Stomach (tissue), 9 donors: ENCODE data around the gene RGMA. TPM values are rescaled to one million over a fixed set of nuclear protein-coding genes. Genes with fewer than 3 reads are reported as not detected.
"Not testable (repeated sequence)": the region's sequence is repeated elsewhere in the genome, so short reads cannot be mapped to it uniquely, and the experiment has no call there.

Source experiments
- DNase-seq, 2 donors: peaks; one replicate each; pipeline versions ENCODE4 v3.0.0 to v3.0.0-alpha.2; 2013 to 2019
- H3K27ac ChIP-seq, 5 donors: fragments of 200-600 bp in 4 of 5; sonication (generic) in 4 of 5; one replicate each; pipeline ENCODE4 v1.5.1; 2013 to 2019; ENCODE audit warnings: mild to moderate bottlenecking in 1 of 5, moderate library complexity in 1 of 5
- H3K27me3 ChIP-seq, 3 donors: fragments of 200-600 bp; sonication (generic); one replicate each; pipeline ENCODE4 v1.5.1; 2017 to 2019; ENCODE audit warnings: mixed run types in 1 of 3
- H3K36me3 ChIP-seq, 4 donors: fragments of 200-600 bp; sonication (generic); 1 replicate in 3 of 4; 2 replicates in 1 of 4; pipeline ENCODE4 v1.5.1; 2016 to 2019
- H3K4me1 ChIP-seq, 4 donors: fragments of 200-600 bp; sonication (generic); one replicate each; pipeline ENCODE4 v1.5.1; 2016 to 2019
- H3K4me3 ChIP-seq, 4 donors: fragments of 200-600 bp; sonication (generic) in 3 of 4; one replicate each; pipeline ENCODE4 v1.5.1; 2016 to 2019; ENCODE audit warnings: mild to moderate bottlenecking in 1 of 4
- H3K9me3 ChIP-seq, 4 donors: fragments of 200-600 bp; sonication (generic); one replicate each; pipeline ENCODE4 v1.5.1; 2016 to 2019
- EP300 ChIP-seq: sonication (generic); formaldehyde crosslinking; IDR thresholded peaks from one replicate; pipeline ENCODE4 v1.6.1; 2017; ENCODE audit warnings: antibody characterized with exemption
- POLR2A ChIP-seq, 4 donors: fragments of 450-650 bp; IDR thresholded peaks; one replicate each; pipeline ENCODE4 v1.6.1; 2016; ENCODE audit warnings: antibody characterized with exemption in 4 of 4, control low read depth in 2 of 4, mild to moderate bottlenecking in 1 of 4, moderate library complexity in 1 of 4
- POLR2AphosphoS5 ChIP-seq, 3 donors: sonication (generic); formaldehyde crosslinking; IDR thresholded peaks; one replicate each; pipeline ENCODE4 v1.6.1; 2016; ENCODE audit warnings: antibody characterized with exemption in 3 of 3
- WGBS, 5 donors: extraction: QIAGEN DNeasy Blood & Tissue Kit in 3 of 5; methylation state at CpG; one replicate each; pipeline versions ENCODE4 v1.1.5 to v1.1.7; 2013 to 2018; 5-methylcytosine and 5-hydroxymethylcytosine counted together
- intact Hi-C: fragments of 100-400 bp; cut with DNase I; formaldehyde crosslinking; loops from one replicate; pipeline ENCODE4 v1.15.1; 2023; ENCODE audit warnings: low total_unique reads
- polyA plus RNA-seq, 3 donors: library from polyadenylated mRNA; stranded (reverse); fragments of 200-250 nt; gene quantifications; one replicate each; pipeline ENCODE4 v1.2.3, GENCODE V29; 2013
- total RNA-seq, 5 donors: library from RNA; depleted of rRNA; stranded (reverse); fragments of >200 nt; gene quantifications; one replicate each; pipeline versions ENCODE4 v1.1.0 to v1.2.3, GENCODE V29; 2014 to 2016
- TF ChIP-seq, protein P1 (sequence below), 7 experiments: fragments of 450-650 bp in 4 of 7; fragments of 200-600 bp in 3 of 7; sonication (generic) in 3 of 7; IDR thresholded peaks; one replicate each; pipeline ENCODE4 v1.5.1; 2016 to 2019; ENCODE audit warnings: antibody characterized with exemption in 7 of 7, control low read depth in 2 of 7, mild to moderate bottlenecking in 1 of 7
- donor health status: healthy with polysubstance abuse.
- donor health status: Bipolar disorder and iron deficiency.
- donor health status: healthy.

Gene RGMA
- total and polyA plus RNA-seq, 8 donors = 1.7 to 64.2 (median 16.1) TPM

DNA sequence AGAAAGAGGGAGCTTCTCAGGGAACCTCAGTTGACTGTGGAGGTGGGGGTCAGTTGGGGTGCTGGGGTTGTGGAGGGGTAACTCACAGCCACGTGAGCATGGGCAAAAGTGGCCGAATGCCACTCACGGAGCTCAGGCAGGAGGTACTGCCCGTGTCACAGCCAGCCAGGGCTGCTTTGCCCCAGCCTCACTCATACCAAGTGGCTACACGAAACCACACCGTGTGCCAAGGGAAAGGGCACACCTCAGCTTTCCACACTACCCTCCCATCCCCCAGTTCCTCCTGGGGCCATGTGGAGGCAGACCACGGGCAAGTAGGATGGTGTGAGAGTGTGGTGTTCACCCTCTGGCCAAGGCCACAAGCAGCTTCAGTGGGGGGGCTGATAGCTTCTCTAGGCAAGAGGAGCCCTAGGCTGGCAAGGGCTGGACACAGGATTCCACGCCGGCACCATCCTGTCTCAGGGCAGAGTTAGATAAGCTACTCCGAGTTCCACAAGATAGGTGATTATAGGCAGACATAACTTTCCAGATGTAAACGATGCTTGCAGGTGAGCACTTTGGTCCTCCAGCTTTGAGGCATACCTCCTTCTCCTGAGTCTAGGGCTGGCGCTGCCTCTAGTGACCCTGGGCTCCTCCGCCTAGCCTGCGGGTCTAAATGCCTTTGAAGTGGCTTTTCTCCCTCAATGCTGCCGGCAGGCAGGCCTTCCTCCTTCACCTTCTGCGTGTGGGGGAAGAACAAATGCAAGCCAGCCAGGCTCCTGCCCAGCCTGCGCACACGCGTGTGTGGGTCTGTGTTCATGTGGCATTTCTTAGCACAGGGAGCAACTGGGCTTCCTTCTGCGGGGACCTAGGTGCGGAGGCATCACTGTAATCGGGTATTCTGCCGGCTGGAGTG lies 25.0 kb downstream of the RGMA start:
- WGBS, 5 donors = 60 to 67% (median 63%) methylated on average over 16 to 23 of the region's 23 CpGs
- no peak for DNase-seq
- TF ChIP-seq POLR2A (IDR thresholded peaks at IDR 0.05) (no peak), POLR2AphosphoS5 (IDR thresholded peaks at IDR 0.05) (no peak), EP300 (no peak)
- TF ChIP-seq, protein P1, sequence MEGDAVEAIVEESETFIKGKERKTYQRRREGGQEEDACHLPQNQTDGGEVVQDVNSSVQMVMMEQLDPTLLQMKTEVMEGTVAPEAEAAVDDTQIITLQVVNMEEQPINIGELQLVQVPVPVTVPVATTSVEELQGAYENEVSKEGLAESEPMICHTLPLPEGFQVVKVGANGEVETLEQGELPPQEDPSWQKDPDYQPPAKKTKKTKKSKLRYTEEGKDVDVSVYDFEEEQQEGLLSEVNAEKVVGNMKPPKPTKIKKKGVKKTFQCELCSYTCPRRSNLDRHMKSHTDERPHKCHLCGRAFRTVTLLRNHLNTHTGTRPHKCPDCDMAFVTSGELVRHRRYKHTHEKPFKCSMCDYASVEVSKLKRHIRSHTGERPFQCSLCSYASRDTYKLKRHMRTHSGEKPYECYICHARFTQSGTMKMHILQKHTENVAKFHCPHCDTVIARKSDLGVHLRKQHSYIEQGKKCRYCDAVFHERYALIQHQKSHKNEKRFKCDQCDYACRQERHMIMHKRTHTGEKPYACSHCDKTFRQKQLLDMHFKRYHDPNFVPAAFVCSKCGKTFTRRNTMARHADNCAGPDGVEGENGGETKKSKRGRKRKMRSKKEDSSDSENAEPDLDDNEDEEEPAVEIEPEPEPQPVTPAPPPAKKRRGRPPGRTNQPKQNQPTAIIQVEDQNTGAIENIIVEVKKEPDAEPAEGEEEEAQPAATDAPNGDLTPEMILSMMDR (IDR thresholded peaks at IDR 0.05) = no peak
- peaks cover 0 to 11% (median 5%) of the 10 kb centered on the region in 4 donors for H3K36me3 ChIP-seq
- intact Hi-C loops = no loop called here
- H3K4me3 ChIP-seq = peak overlapping the region in 2 of 4 donors; percentile 11 to 16
- H3K9me3 ChIP-seq = no peaks in the 10 kb centered on the region
- peaks cover 0 to 33% (median 0%) of the 10 kb centered on the region in 3 donors for H3K27me3 ChIP-seq
- H3K4me1 ChIP-seq = peaks cover 23 to 85% (median 51%) of the 10 kb centered on the region in 4 donors
- H3K27ac ChIP-seq = peak overlapping the region in 4 of 5 donors; percentile 1 to 92 (median 47)

DNA sequence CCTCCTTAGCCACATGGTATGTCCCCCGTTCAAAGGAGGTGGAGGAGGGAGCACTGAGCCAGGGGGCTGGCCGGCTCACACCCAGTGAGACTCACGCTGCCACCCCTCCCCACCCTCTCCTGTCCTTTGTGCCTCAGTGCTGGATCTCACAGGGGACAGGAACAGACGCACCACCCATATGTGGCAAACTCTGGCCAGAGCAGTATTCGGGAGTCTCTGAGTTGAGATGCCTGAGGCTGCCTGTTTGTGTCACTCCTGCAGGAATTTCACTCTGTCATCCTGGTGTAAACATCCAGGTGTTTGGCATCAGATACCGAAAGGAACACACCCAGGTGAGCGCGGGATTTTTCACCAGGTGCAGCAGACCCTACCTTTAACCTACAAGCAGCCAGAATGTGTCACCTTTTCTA lies 25.7 kb downstream of the RGMA start:
- H3K4me1 ChIP-seq = peaks cover 23 to 87% (median 51%) of the 10 kb centered on the region in 4 donors
- intact Hi-C loops = no loop called here
- H3K27ac ChIP-seq = peak overlapping the region in 4 of 5 donors; percentile 1 to 92 (median 47)
- TF ChIP-seq POLR2AphosphoS5 (IDR thresholded peaks at IDR 0.05) = no peak
- no peak for TF ChIP-seq EP300
- TF ChIP-seq, protein P1 (IDR thresholded peaks at IDR 0.05) = no peak
- TF ChIP-seq POLR2A (IDR thresholded peaks at IDR 0.05) = no peak
- H3K9me3 ChIP-seq = no peaks in the 10 kb centered on the region
- H3K27me3 ChIP-seq = peaks cover 0 to 33% (median 0%) of the 10 kb centered on the region in 3 donors
- peak overlapping the region in 2 of 4 donors; percentile 11 to 16 for H3K4me3 ChIP-seq
- DNase-seq = peak in 1 of 2 donors; percentile 69
- WGBS, 5 donors = 16 to 39% (median 30%) methylated on average over 7 to 8 of the region's 8 CpGs
- H3K36me3 ChIP-seq = peaks cover 0 to 11% (median 5%) of the 10 kb centered on the region in 4 donors

DNA sequence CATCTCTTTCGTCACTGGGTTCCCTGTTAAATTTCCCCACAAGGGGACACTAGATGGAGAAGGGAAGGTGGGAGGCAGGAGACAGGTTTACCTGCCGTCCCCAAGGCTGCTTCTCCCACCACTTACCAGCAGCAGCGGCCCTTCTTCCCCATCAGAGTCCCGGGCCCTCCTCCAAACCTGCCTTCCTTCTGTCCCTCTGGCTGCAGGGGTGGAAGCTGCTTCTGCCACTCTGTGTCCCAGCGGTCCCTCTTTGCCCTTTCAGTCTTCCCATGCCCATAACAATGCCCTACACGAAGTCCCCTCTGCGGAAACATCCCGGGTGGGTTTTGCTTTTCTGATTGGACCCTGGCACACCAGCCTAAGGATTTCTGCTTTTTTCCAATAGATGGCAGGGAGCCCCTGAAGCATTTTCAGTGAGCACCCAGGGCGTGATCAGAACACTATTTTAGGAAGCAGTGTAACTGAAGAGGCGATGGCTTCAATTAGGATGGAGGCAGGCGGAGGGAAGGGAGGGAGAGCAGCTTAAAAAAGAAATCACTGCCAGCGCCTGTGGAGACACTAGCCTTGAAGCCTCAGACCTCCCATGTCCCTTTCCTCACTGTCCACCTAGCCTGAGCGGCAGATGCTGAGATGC lies 26.3 kb downstream of the RGMA start:
- Histone ChIP-seq H3K27me3 (peaks cover 0 to 33% (median 0%) of the 10 kb centered on the region in 3 donors), H3K4me1 (peaks cover 22 to 87% (median 53%) of the 10 kb centered on the region in 4 donors), H3K27ac (peak overlapping the region in 3 of 5 donors; percentile 47 to 92 (median 47)), H3K36me3 (peaks cover 0 to 11% (median 5%) of the 10 kb centered on the region in 4 donors), H3K4me3 (peak overlapping the region in 1 of 4 donors; percentile 8)
- H3K9me3 ChIP-seq, DNase-seq, intact Hi-C loops: not testable (repeated sequence)
- WGBS, 5 donors = 43 to 73% (median 65%) methylated on average over 9 to 11 of the region's 13 CpGs

DNA sequence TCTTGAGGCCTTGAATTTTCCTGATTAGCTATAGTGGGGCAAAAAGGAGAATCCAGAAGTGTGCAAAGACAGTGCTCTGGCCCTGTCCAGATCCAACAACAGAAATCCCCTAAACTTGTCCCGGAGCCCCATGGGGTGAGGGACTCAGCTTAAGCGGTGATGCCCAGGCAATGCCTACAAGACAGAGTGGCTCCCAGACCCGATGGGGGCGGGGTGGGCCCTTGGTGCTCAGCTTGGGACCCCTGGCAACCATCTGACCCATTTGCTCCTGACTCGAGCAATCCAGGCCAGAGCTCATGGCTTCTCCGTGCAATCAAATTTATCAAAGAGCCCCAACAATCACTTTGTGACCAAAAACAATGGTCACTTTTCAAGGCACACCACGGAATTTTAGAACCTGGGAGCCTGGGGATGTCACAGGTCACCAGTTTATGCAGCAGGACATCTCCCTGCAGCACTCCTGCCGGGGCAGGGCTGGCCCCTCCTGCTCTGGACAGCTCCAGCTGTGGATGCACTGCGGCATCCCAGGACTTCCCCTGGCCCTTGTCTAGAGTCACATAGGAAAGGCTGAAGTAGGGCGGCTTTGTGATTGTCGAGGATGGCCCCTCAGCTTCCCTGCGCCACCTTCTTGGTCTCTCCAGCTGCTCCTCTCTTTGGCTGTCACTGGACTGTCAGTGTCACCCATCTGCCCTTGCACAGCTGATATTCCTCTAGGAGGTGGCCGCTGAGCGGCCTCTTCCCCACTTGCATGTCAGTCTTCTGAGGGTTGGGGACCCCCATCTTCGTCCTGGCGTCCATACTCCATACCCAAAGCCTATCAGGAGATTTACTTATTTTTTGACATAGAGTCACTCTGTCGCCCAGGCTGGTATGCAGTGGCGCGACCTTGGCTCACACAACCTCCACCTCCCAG lies 28.4 kb downstream of the RGMA start:
- TF ChIP-seq EP300 = no peak
- TF ChIP-seq, protein P1 (IDR thresholded peaks at IDR 0.05) = no peak
- no peak for TF ChIP-seq POLR2A (IDR thresholded peaks at IDR 0.05)
- TF ChIP-seq POLR2AphosphoS5 (IDR thresholded peaks at IDR 0.05) = no peak
- Histone ChIP-seq H3K27me3 (peaks cover 0 to 23% (median 0%) of the 10 kb centered on the region in 3 donors), H3K4me3 (peak overlapping the region in 3 of 4 donors; percentile 3 to 13 (median 3)), H3K27ac (peak overlapping the region in 1 of 5 donors; percentile 48), H3K4me1 (peaks cover 20 to 87% (median 56%) of the 10 kb centered on the region in 4 donors), H3K9me3 (no peaks in the 10 kb centered on the region), H3K36me3 (peaks cover 0 to 10% (median 4%) of the 10 kb centered on the region in 4 donors)
- DNase-seq = no peak
- intact Hi-C loops = no loop called here
- 70 to 77% (median 73%) methylated on average over 19 of the region's 19 CpGs for WGBS, 5 donors
